Esophagus squamous epithelium (tissue), 4 donors: ENCODE measurements around the gene CCNY.

Experiments
- CTCF ChIP-seq, 6 experiments: fragments of 450-650 bp in 4 of 6; fragments of 200-600 bp in 2 of 6; sonication (generic) in 2 of 6; IDR thresholded peaks; one replicate each; pipeline ENCODE4 v1.5.1; 2016 to 2019; ENCODE audit warnings: antibody characterized with exemption in 6 of 6, mild to moderate bottlenecking in 4 of 6, moderate library complexity in 4 of 6
- POLR2A ChIP-seq, 4 donors: fragments of 450-650 bp; IDR thresholded peaks; one replicate each; pipeline ENCODE4 v1.6.1; 2017; ENCODE audit warnings: antibody characterized with exemption in 4 of 4, mild to moderate bottlenecking in 4 of 4, moderate library complexity in 3 of 4

DNA sequence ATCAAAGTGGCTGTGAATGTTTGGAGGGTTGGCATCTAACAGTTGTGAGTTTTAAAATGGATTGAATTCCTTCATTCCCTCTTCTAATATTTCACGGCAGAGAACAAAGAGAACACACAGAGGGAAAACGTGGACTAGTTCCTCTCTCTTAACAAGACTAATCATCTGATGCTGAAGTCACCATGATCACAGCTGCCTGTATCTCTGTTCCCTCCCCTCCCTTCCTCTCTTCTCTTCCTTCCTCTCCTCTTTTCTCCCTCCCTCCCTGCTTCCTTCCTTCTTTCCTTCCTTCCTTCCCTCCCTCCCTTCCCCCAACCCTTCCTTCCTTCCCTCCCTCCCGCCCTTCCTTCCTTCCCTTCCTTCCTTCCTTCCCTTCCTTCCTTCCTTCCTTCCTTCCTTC lies 258.8 kb downstream of the CCNY start:
- TF ChIP-seq POLR2A (IDR thresholded peaks at IDR 0.05) (no peak), CTCF (IDR thresholded peaks at IDR 0.05) (no peak)
